T-helper 1 cell treated with Interleukin-12 subunit alpha and Interleukin-12 subunit beta and Interleukin-4 antibody, amounts not matched to agents 30 μg/mL and 1 μg/mL, for 36 hours (primary cell): ENCODE measurements around the gene NRGN.
A peak's percentile ranks its signal among the peaks of the same experiment; 100 is the strongest.

Source experiments
- H3K27ac Mint-ChIP-seq: one replicate; pipeline ENCODE4 v1.8.0; 2021; ENCODE audit warnings: mild to moderate bottlenecking, mixed read lengths
- H3K27me3 Mint-ChIP-seq: one replicate; pipeline ENCODE4 v1.8.0; 2021; ENCODE audit warnings: low read depth, mixed read lengths
- H3K36me3 Mint-ChIP-seq: one replicate; pipeline ENCODE4 v1.8.0; 2021; ENCODE audit warnings: low read depth, mixed read lengths
- H3K4me1 Mint-ChIP-seq: one replicate; pipeline ENCODE4 v1.8.0; 2021; ENCODE audit warnings: low read depth, mixed read lengths
- H3K4me3 Mint-ChIP-seq: one replicate; pipeline ENCODE4 v1.8.0; 2021; ENCODE audit warnings: mild to moderate bottlenecking, moderate library complexity, mixed read lengths
- H3K9me3 Mint-ChIP-seq: one replicate; pipeline ENCODE4 v1.8.0; 2021; ENCODE audit warnings: mixed read lengths

Gene NRGN

DNA sequence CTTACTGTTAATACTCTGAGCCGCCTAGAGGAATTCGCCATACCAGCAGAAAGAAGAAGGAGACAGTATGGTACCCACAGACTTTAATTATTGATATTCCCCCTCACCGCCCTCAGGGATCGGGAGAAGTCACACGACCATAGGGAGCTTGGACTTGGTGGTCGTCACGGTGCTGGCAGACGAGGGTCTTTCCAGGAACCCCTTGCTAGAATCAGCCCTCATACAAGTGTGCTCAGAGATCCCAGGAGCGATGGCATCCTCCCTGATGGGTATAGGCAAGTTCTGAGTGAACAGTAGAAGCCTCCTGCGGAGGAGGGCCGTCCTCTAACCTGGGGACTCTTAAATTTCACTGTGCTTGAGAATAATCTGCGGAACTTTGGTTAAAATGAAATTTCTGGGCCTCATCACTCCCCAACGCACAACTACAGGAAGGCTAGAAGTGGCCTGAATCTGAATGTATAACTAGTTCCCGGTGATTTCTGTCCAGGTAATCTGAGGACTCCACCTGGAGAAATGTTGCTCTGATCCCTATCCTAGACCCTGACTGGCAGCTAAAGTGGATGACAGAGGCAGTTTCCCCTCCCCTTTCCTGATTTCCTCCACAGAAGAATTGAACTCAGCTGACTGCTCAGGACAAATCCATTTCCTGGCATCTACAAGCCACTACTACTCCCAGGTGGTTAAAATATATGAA, 7.8 kb downstream of the NRGN start:
- H3K9me3 Mint-ChIP-seq = no peaks in the 10 kb centered on the region
- H3K27me3 Mint-ChIP-seq = peaks cover 21% of the 10 kb centered on the region
- H3K36me3 Mint-ChIP-seq = peaks cover 1% of the 10 kb centered on the region
- H3K27ac Mint-ChIP-seq = no peak overlapping the region
- H3K4me1 Mint-ChIP-seq = peaks cover 16% of the 10 kb centered on the region
- H3K4me3 Mint-ChIP-seq = peak overlapping the region; percentile 97

DNA sequence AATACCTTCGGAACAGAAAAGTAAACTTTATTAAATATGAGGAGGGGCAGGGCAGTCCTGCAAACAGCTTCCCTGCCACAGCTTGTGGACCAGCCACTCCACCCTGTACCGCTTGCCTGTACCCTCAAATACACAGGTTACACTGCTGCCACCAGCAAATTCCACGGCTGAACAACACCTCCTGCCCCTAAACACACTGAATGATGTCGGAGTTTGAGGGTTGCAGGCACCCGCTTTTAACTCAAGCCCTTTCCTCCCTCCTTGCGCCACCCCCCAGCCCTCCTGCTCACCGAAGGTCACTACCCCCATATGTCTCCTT, 8.3 kb downstream of the NRGN start:
- Mint-ChIP-seq H3K9me3 (no peaks in the 10 kb centered on the region), H3K4me1 (peaks cover 16% of the 10 kb centered on the region), H3K27ac (no peak overlapping the region), H3K27me3 (peaks cover 19% of the 10 kb centered on the region), H3K4me3 (no peak overlapping the region), H3K36me3 (peaks cover 1% of the 10 kb centered on the region)

DNA sequence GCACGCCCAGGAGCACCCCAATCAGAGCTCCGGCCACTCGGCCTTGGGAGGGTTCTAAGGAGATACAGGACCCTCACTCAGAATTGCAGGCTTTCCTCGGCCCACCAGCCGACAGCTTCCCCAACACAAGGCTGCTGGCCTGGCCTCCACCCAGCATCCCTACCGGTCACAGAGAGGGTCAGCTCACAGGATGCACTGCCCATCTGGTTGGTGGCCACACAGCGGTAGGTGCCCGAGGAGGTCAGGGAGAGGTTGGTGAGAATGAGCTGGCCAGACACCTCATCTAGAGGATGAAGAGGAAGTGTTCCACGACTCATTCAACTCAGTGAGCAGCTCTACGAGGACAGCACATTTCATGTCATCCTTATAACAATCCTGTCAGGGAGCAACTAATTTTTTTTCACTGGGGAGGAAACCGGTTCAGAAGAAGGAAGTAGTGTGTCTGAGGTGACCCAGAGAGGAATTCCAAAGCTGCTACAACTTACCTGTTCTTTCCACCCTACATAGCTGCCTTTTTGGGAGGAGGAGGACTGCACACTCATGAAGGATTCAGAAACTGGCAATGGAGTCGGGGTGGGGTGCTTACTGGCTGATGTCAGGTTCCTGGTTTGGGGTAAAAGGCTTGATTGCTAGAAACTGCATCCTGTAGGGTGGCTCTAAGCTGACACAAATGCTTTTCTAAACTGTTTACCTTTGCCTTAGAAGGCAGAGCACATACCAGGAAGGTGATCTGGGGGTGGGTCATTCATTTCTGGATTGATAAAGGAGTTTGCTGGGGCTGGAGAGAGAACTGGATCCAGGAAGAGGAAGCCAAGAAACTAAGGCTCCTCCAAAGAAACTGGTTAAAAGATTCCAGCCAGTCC, 9.0 kb downstream of the NRGN start:
- Mint-ChIP-seq H3K4me3 (no peak overlapping the region), H3K4me1 (peaks cover 16% of the 10 kb centered on the region), H3K27me3 (peaks cover 14% of the 10 kb centered on the region), H3K9me3 (no peaks in the 10 kb centered on the region), H3K27ac (no peak overlapping the region), H3K36me3 (peaks cover 1% of the 10 kb centered on the region)

DNA sequence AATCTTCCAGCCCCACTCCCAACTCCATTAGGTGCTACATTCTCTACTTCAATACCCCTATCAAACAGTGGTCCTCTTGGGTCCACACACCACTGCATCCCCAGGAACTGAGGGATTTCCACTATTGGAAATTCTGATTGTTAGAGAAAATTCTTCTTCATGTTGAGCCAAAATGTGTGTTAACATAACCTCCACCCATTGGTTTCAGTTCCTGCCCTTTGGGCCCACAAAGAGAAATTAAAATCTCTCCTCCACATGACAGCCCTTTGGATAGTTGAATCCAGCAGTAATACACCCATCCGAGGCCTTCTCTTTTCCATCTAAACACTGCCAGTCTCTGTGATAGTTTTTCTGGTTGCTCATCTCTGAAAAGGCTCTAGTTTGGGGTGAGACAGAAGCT, 10.2 kb downstream of the NRGN start:
- Mint-ChIP-seq H3K4me1 (peaks cover 16% of the 10 kb centered on the region), H3K27me3 (peaks cover 11% of the 10 kb centered on the region), H3K27ac (no peak overlapping the region), H3K9me3 (no peaks in the 10 kb centered on the region), H3K36me3 (peaks cover 1% of the 10 kb centered on the region), H3K4me3 (no peak overlapping the region)

DNA sequence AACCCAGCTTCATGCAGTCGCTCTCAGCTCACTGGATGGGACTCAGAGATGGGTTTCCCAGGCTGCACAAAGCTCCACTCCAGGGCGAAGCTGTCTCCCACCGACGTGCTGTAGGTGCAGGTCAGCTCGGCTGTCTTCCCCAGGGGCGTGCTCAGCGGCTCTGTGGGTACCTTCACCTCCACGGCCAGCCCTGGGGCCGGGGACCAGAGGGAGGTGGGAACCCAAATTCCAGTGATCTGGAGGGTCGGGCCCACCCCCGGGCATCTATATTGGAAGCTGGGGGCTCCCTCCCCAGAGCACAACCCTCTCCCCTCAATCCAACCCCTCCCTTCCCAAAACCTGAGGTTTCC, 11.6 kb downstream of the NRGN start:
- no peak overlapping the region for H3K4me3 Mint-ChIP-seq
- peaks cover 1% of the 10 kb centered on the region for H3K36me3 Mint-ChIP-seq
- H3K27me3 Mint-ChIP-seq = peaks cover 14% of the 10 kb centered on the region
- H3K9me3 Mint-ChIP-seq = no peaks in the 10 kb centered on the region
- H3K27ac Mint-ChIP-seq = no peak overlapping the region
- H3K4me1 Mint-ChIP-seq = peaks cover 13% of the 10 kb centered on the region

DNA sequence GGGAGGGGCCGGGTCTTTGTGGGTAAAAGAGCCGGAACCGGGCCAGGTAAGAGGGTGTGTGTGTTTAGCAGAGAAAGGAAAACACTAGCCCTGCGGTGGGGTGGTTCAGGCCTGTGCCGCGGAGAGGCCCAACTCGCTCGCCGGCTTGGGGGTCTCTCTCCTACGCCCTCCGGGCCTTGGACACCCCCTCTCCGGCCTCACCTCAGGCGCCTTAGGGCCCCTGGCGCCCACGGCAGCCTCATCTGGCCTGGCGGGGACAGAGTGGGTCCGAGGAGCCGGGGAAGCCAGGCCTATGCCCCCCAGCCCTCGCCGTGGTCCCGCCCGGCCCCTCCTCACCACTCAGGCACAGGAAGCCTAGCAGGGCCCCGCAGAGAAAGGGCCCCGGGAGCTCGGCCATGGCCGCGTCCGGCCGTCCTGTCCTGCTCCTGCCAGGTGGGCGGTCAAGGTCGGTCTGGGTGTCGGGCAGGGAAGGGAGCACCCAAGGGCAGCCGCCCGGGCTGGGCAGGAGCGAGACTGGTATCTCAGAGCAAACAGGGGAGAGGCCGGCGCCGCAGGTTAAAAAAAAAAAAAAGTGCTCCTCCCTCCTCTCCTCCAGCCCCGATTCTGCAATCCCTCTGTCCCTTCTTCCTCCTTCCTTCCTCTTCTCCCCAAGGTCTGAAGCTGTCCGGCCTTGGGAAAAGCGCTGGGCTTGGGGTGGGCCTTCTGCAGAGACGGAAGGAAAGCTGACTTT, 12.2 kb downstream of the NRGN start, which contains the start of gene VSIG2:
TSS of gene VSIG2 (minus strand) at position 515 of the 730 bp plus-strand sequence. CDS start at position 397, 118 bp downstream.
- H3K9me3 Mint-ChIP-seq = no peaks in the 10 kb centered on the region
- H3K27ac Mint-ChIP-seq = no peak within 1 kb of the TSS
- H3K4me1 Mint-ChIP-seq = peaks cover 11% of the 10 kb centered on the region
- H3K4me3 Mint-ChIP-seq = no peak within 1 kb of the TSS
- H3K27me3 Mint-ChIP-seq = peaks cover 20% of the 10 kb centered on the region
- no peaks in the 10 kb centered on the region for H3K36me3 Mint-ChIP-seq

DNA sequence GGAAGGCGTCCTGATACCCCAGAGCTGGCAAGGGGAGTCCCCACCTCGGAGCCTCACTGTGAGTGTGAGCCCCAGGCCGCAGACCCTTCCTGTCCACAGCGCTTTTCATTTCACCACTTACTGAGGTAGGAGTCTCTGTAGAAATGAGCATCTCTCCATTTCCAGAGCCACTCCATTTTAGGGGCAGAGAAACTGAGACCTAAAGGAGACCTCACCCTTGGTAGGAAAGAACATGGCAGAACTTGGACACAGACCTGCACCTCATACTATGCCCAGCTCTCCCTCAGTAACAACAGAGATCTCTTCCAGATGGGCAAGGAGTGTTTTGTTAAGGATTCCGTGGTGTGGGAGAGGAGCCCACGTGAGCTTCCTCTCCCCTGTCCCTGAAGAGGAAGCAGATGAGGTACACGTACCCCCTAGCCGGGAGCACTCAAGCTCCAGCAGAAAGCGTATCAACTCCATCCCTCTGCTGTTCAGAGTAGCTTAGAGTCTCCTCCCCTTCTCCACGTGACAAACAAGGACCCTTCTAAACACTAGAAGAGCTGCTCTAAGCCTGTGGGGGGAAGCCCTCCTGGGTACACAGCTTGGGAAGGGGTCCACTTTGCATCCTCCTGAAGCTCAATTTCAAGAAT, 12.8 kb downstream of the NRGN start:
- Mint-ChIP-seq H3K9me3 (no peaks in the 10 kb centered on the region), H3K36me3 (no peaks in the 10 kb centered on the region), H3K4me1 (peaks cover 7% of the 10 kb centered on the region), H3K4me3 (no peak overlapping the region), H3K27me3 (peaks cover 26% of the 10 kb centered on the region), H3K27ac (no peak overlapping the region)

DNA sequence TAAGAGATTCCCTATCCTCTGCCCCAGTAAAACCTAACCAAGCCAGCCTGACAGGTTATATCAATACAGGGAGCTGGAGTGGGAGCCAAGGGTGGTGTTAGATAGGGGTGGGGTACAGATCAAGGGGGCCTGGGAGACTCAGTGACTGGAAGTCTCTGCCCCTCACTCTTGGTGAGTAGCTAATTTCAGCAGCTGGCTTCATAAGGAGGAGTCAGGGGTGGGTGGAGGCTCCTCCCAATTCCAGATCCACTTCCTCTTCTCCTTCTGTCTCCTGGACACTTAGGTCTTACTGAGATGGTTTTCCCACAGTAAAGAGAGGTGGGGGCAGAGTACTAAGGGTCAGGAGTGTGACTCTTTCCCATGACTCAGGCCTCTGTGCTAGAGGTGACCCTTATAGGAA, 13.5 kb downstream of the NRGN start:
- Mint-ChIP-seq H3K27ac (no peak overlapping the region), H3K36me3 (no peaks in the 10 kb centered on the region), H3K4me1 (peaks cover 8% of the 10 kb centered on the region), H3K27me3 (peaks cover 33% of the 10 kb centered on the region), H3K9me3 (no peaks in the 10 kb centered on the region), H3K4me3 (no peak overlapping the region)

DNA sequence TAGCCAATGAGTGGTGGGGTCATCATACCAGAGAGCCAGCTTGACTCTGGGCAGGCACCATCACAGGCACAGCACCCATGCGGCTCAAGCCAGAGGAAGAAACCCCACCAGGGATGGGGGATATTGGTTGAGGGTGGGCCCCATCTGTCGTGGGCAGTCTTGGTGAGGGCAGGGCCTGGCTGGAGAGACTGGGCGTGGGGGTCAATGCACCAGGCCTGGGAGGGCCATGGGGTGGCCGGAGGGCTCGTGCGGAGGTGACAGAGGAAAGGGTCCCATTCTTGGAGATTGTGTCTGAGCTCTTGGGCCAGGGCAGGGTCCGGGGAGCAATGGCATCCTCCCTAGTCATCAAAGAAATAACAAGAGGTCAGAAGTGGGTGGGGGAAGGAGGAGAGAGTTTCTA, 13.9 kb downstream of the NRGN start:
- no peak overlapping the region for H3K27ac Mint-ChIP-seq
- peaks cover 12% of the 10 kb centered on the region for H3K4me1 Mint-ChIP-seq
- no peak overlapping the region for H3K4me3 Mint-ChIP-seq
- peaks cover 37% of the 10 kb centered on the region for H3K27me3 Mint-ChIP-seq
- no peaks in the 10 kb centered on the region for H3K9me3 Mint-ChIP-seq
- H3K36me3 Mint-ChIP-seq = no peaks in the 10 kb centered on the region

DNA sequence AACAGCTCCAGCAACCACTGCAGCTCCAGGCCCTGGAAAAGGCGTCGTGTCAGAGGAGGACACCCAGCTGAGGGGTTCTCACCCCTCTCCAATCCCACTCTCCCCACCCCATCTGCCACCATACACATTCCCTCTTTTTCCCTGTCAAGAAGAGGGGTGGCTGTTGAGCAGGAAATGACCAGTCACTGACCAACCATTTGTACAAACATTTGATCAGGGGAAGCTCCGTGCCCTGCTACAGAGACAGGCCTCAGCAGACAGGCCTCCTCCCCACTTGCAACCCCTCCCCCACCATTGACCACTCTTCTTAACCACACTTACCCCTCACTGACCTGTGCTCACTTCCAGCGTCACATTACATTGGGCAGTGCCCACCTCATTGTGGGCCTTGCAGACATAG, 14.6 kb downstream of the NRGN start:
- no peak overlapping the region for H3K4me3 Mint-ChIP-seq
- H3K4me1 Mint-ChIP-seq = peaks cover 11% of the 10 kb centered on the region
- no peaks in the 10 kb centered on the region for H3K36me3 Mint-ChIP-seq
- peaks cover 43% of the 10 kb centered on the region for H3K27me3 Mint-ChIP-seq
- H3K27ac Mint-ChIP-seq = no peak overlapping the region
- H3K9me3 Mint-ChIP-seq = no peaks in the 10 kb centered on the region

DNA sequence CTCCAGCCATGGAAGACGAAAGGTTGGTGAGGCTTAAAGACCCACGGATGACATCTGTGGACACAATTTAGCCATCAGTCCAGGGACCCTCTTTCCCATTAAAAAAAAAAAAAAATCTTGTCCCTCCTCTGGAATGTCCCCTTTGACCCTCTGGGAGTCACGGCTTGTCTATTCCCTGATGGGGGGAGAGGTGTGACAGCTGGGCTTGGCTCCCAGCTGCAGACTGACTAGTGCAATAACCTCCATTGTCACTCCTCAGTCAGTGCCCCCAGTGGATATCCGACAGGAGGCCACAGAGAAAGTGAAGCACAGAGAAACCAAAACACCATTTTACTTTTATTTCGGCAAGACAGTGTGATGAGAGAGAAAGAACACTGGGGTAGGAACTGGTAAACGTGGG, 15.0 kb downstream of the NRGN start:
- H3K27ac Mint-ChIP-seq = no peak overlapping the region

DNA sequence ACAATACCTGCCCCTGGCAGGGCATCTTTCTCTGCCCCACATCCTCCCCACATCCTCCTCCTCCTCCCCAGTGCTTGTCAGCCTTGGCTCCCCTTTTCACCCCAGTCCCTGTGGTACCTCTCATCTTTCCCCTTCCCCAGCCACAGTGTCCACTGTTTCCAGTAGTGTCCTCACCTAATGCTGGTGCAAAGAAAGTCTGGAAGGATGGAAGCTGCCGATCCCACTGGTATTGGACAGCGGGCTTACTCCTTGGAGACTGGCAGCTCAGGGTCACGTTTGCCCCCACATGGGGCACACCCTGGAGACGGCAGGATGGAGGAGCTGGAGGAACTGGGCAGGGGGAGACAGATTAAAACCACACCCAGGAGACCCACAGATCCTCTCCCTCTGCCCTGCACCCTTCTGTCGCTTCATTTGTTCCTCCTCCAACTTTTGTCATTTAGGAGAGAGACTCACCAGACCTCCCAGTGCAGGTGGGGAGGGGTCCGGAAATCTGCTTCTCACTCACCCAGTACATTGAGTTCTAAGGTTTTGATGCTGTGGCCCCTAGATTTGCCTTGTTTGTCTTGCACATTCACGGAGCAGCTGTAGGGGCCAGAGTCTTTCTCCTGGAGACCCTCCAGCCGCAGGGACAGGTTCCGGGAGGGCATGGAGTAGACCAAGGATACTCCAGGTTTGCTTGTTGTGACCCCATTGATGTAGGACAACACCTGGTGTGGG, 16.5 kb downstream of the NRGN start:
- peaks cover 61% of the 10 kb centered on the region for H3K27me3 Mint-ChIP-seq

More for the DNA sequence above, 15.0 kb downstream of the NRGN start:
- Mint-ChIP-seq H3K4me1 (peaks cover 11% of the 10 kb centered on the region), H3K9me3 (no peaks in the 10 kb centered on the region), H3K27me3 (peaks cover 47% of the 10 kb centered on the region), H3K4me3 (no peak overlapping the region), H3K36me3 (no peaks in the 10 kb centered on the region)

DNA sequence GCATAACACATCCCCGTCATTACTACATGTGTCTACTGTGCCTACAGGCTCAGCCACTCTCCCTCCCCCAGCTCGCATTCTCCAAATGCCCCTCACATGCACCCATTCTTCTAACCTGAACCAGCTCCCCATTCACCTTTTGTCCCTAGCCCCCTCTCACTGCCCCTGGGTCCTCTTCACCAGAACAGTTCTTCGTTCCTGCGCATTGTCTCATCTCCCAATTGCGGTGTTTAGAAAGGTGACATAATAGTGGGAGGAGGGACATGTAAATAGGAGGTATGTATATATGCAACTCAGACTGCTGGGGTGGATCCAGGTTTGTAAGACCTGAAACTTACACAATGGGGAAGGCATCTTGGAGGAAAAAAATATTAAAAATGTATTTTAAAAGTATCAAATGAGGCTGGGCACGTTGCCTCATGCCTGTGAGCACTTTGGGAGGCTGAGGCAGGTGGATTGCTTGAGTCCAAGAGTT, 17.0 kb downstream of the NRGN start:
- Mint-ChIP-seq H3K4me1 (peaks cover 8% of the 10 kb centered on the region), H3K27me3 (peaks cover 66% of the 10 kb centered on the region), H3K27ac (no peak overlapping the region), H3K4me3 (no peak overlapping the region), H3K36me3 (no peaks in the 10 kb centered on the region), H3K9me3 (no peaks in the 10 kb centered on the region)

More for the DNA sequence above, 16.5 kb downstream of the NRGN start:
- Mint-ChIP-seq H3K9me3 (no peaks in the 10 kb centered on the region), H3K4me1 (peaks cover 8% of the 10 kb centered on the region), H3K36me3 (no peaks in the 10 kb centered on the region), H3K4me3 (no peak overlapping the region), H3K27ac (no peak overlapping the region)

DNA sequence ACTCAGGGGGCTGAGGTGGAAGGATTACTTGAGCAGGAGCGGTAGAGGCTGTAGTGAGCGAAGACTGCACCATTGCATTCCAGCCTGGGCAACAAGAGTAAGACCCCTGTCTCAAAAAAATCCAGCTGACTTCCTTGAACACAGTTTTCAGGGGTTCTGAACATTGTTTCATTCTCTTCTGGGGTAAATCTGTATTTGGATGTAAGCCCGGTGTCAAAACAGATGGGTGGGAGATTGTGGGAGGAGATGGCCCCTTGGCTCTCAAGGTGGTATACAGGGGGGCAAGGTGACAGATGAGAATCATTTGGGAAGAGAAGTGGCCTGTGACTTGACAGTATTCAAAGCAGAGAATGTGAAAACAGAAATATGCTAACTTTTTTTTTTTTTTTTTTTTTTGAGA, 17.6 kb downstream of the NRGN start:
- Mint-ChIP-seq H3K36me3 (no peaks in the 10 kb centered on the region), H3K9me3 (no peaks in the 10 kb centered on the region), H3K27ac (no peak overlapping the region), H3K4me3 (no peak overlapping the region), H3K4me1 (peaks cover 8% of the 10 kb centered on the region), H3K27me3 (peaks cover 66% of the 10 kb centered on the region)
